Esophagus squamous epithelium (tissue), 5 donors: ENCODE data around the gene GNG12. TPM values are rescaled to one million over a fixed set of nuclear protein-coding genes. Genes with fewer than 3 reads are reported as not detected.

Experiments used
- DNase-seq: peaks from one replicate; lab custom pipeline; 2025; lab: John Stamatoyannopoulos, UW
- H3K27ac ChIP-seq, 4 donors: fragments of 200-600 bp; sonication (generic); one replicate each; pipeline ENCODE4 v1.5.1; 2016 to 2019; ENCODE audit warnings: mild to moderate bottlenecking in 1 of 4
- H3K27me3 ChIP-seq, 4 donors: fragments of 200-600 bp; sonication (generic); 1 replicate in 3 of 4; 2 replicates in 1 of 4; pipeline versions ENCODE4 v1.5.1 to v1.6.0; 2017 to 2021; ENCODE audit warnings: antibody characterized with exemption in 1 of 4
- H3K36me3 ChIP-seq, 3 donors: fragments of 200-600 bp; sonication (generic); one replicate each; pipeline ENCODE4 v1.5.1; 2016 to 2019
- H3K4me1 ChIP-seq, 3 donors: fragments of 200-600 bp; sonication (generic); one replicate each; pipeline ENCODE4 v1.5.1; 2017 to 2019
- H3K4me3 ChIP-seq, 4 donors: fragments of 200-600 bp; sonication (generic); 1 replicate in 3 of 4; 2 replicates in 1 of 4; pipeline ENCODE4 v1.5.1; 2016 to 2019; ENCODE audit warnings: mild to moderate bottlenecking in 2 of 4, moderate library complexity in 1 of 4
- H3K9me3 ChIP-seq, 3 donors: fragments of 200-600 bp; sonication (generic); one replicate each; pipeline ENCODE4 v1.5.1; 2016 to 2019
- POLR2A ChIP-seq, 4 donors: fragments of 450-650 bp; IDR thresholded peaks; one replicate each; pipeline ENCODE4 v1.6.1; 2017; ENCODE audit warnings: antibody characterized with exemption in 4 of 4, mild to moderate bottlenecking in 4 of 4, moderate library complexity in 3 of 4
- WGBS, 2 donors: methylation state at CpG; one replicate each; pipeline ENCODE4 v1.1.5; 2018; 5-methylcytosine and 5-hydroxymethylcytosine counted together
- intact Hi-C: fragments of 100-400 bp; cut with DNase I; formaldehyde crosslinking; loops from one replicate; pipeline ENCODE4 v1.15.0; 2022
- total RNA-seq, 4 donors: library from RNA; depleted of rRNA; stranded (reverse); fragments of >200 nt; gene quantifications; one replicate each; pipeline ENCODE4 v1.1.0, GENCODE V29; 2016
- TF ChIP-seq, protein P1 (sequence below), 6 experiments: fragments of 450-650 bp in 4 of 6; fragments of 200-600 bp in 2 of 6; sonication (generic) in 2 of 6; IDR thresholded peaks; one replicate each; pipeline ENCODE4 v1.5.1; 2016 to 2019; ENCODE audit warnings: antibody characterized with exemption in 6 of 6, mild to moderate bottlenecking in 4 of 6, moderate library complexity in 4 of 6
- donor health status: DM: yes; HTN: yes; CAD: no.

The GNG12 gene
- total RNA-seq, 4 donors from 2014 or later: 65.4 to 104 (median 89.9) TPM

DNA sequence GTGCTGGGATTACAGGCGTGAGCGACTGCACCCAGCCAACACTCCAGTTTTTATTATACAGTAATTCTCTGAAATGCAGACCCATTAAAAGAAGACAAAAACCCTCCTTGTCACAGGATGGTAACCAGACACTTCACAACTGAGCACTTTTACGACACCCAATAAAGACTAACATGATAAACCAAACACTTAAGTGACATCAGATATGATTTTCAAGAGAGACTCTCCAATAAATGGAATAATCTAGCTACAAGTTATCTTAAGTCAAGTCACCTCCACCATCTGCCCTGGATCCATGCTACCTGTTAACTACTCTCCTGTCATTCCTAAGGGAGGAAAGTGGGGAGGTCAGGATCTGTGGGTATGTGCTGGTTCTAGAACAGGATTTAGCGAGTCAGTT, 5.6 kb downstream of the GNG12 start:
- intact Hi-C loops: no loop called here
- Histone ChIP-seq H3K27me3 (peaks cover 0 to 6% (median 0%) of the 10 kb centered on the region in 4 donors), H3K36me3 (no peaks in the 10 kb centered on the region), H3K4me1 (peaks cover 0 to 69% (median 14%) of the 10 kb centered on the region in 3 donors), H3K9me3 (no peaks in the 10 kb centered on the region), H3K27ac (no peak overlapping the region), H3K4me3 (no peak overlapping the region)
- no peak for DNase-seq
- 91 to 96% methylated on average over 2 to 4 of the region's 4 CpGs for WGBS, 2 donors
- TF ChIP-seq POLR2A (IDR thresholded peaks at IDR 0.05): no peak
- TF ChIP-seq, protein P1, sequence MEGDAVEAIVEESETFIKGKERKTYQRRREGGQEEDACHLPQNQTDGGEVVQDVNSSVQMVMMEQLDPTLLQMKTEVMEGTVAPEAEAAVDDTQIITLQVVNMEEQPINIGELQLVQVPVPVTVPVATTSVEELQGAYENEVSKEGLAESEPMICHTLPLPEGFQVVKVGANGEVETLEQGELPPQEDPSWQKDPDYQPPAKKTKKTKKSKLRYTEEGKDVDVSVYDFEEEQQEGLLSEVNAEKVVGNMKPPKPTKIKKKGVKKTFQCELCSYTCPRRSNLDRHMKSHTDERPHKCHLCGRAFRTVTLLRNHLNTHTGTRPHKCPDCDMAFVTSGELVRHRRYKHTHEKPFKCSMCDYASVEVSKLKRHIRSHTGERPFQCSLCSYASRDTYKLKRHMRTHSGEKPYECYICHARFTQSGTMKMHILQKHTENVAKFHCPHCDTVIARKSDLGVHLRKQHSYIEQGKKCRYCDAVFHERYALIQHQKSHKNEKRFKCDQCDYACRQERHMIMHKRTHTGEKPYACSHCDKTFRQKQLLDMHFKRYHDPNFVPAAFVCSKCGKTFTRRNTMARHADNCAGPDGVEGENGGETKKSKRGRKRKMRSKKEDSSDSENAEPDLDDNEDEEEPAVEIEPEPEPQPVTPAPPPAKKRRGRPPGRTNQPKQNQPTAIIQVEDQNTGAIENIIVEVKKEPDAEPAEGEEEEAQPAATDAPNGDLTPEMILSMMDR (IDR thresholded peaks at IDR 0.05): no peak

DNA sequence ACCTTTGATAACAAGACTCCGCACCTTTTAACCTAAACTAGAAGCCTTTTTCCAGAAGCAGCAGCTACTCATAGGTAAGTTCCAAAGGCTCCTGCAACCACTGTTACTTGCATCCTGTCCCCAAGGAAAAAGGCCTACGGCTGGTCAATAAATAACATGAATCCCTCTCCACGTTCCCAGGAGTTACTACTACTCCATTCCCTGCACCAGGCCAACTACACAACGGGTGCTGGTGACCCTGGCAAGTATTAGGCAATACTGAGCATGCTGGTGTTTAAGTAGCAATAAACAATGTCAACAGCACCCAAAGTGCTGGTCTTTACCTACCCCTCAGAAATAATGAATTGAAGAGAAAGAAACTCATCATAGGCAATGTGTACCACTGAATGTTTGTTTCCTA, 7.7 kb downstream of the GNG12 start:
- 67 to 80% methylated on average over 4 of the region's 4 CpGs for WGBS, 2 donors
- Histone ChIP-seq H3K36me3 (no peaks in the 10 kb centered on the region), H3K27me3 (no peaks in the 10 kb centered on the region), H3K9me3 (no peaks in the 10 kb centered on the region), H3K4me3 (no peak overlapping the region), H3K27ac (no peak overlapping the region), H3K4me1 (peaks cover 0 to 60% (median 14%) of the 10 kb centered on the region in 3 donors)
- DNase-seq: no peak
- TF ChIP-seq, protein P1 (IDR thresholded peaks at IDR 0.05): no peak
- no peak for TF ChIP-seq POLR2A (IDR thresholded peaks at IDR 0.05)
- intact Hi-C loops: no loop called here

DNA sequence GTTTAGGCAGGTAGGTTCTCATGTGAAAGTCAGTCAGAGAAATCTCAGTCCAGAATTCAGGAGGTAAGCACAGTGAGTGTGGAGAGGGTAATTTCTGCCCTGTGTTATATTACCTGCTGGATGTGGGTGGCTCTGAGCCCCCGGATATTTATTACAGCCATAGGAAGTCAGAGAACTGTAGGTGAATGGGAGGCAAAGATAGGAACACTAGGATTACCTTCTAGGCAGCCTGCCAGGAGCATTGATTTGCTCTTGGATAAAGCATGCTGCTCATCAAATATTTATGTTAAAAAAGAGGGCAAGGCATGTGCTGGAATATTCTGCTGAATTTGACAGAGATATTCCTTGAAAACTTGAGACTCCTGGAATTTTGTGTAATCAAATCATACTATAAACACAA, 8.5 kb downstream of the GNG12 start:
- intact Hi-C loops: no loop called here
- Histone ChIP-seq H3K27ac (no peak overlapping the region), H3K4me1 (peaks cover 0 to 60% (median 10%) of the 10 kb centered on the region in 3 donors), H3K27me3 (no peaks in the 10 kb centered on the region), H3K4me3 (no peak overlapping the region), H3K9me3 (no peaks in the 10 kb centered on the region), H3K36me3 (no peaks in the 10 kb centered on the region)
- DNase-seq: no peak
- WGBS, 2 donors: 25 to 75% methylated on average over 1 of the region's 1 CpG
- TF ChIP-seq POLR2A (IDR thresholded peaks at IDR 0.05): no peak
- TF ChIP-seq, protein P1 (IDR thresholded peaks at IDR 0.05): no peak

DNA sequence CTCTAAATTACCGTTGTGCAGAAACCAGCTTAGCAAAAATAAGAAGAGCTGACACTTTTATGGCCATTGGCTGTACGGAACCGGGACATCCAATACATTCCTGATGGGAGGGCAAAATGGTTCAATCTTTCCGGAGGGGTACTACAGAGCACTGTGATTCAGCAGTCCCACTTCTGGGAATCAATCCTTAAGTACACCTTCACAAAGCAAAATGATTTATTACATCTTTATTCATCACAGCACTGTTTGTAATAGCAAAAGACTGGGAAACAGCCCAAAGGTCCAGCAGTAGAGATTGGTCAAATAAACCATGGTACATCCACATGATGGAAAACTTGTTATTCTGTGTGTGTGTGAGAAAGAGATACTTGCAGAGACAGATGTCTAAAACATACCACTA, 9.7 kb downstream of the GNG12 start:
- H3K27me3 ChIP-seq: no peaks in the 10 kb centered on the region
- no peak for DNase-seq
- 73% methylated on average over 4 of the region's 4 CpGs for WGBS, 2 donors
- H3K27ac ChIP-seq: peak overlapping the region in 1 of 4 donors; percentile 6
- H3K4me1 ChIP-seq: peaks cover 0 to 65% (median 17%) of the 10 kb centered on the region in 3 donors
- no peak overlapping the region for H3K4me3 ChIP-seq
- no peaks in the 10 kb centered on the region for H3K36me3 ChIP-seq
- H3K9me3 ChIP-seq: no peaks in the 10 kb centered on the region
- no peak for TF ChIP-seq POLR2A (IDR thresholded peaks at IDR 0.05)
- TF ChIP-seq, protein P1 (IDR thresholded peaks at IDR 0.05): no peak
- intact Hi-C loops: no loop called here

DNA sequence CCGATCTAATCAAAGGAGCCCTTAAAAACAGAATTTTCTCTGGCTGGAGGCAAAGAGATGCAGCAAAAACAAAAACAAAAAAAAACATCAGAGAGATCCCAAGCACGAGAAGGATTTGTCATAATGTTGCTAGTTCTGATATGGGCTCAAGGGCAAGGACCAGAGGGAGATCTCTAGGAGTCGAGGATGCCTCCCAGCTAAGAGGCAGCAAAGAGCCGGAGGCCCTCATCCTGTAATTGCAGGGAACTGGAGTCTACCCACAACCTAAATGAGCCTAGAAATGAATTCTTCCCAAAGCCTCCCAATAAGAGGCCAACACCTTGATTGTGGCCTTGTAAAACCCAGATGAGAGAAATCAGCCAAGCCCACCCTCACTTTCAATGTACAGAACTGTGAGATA, 12.0 kb downstream of the GNG12 start:
- Histone ChIP-seq H3K9me3 (no peaks in the 10 kb centered on the region), H3K27me3 (no peaks in the 10 kb centered on the region), H3K27ac (no peak overlapping the region), H3K4me1 (peaks cover 5 to 81% (median 29%) of the 10 kb centered on the region in 3 donors), H3K36me3 (no peaks in the 10 kb centered on the region), H3K4me3 (no peak overlapping the region)
- intact Hi-C loops: no loop called here
- no peak for DNase-seq
- 81 to 88% methylated on average over 4 of the region's 4 CpGs for WGBS, 2 donors
- TF ChIP-seq POLR2A (IDR thresholded peaks at IDR 0.05): no peak
- TF ChIP-seq, protein P1 (IDR thresholded peaks at IDR 0.05): no peak
